Astrocyte of the cerebellum (primary cell): Measurements from ENCODE around the gene GNL2.

Experiments used
- DNase-seq: peaks from one replicate; pipeline ENCODE4 v3.0.0-alpha.2; 2011; ENCODE audit warnings: low read depth
- H3K4me3 ChIP-seq: 2 replicates; pipeline ENCODE4 v1.5.1; 2011; ENCODE audit warnings: mild to moderate bottlenecking, low read depth, low read length, moderate library complexity
- CTCF ChIP-seq: IDR thresholded peaks from 2 replicates; pipeline ENCODE4 v1.5.1; 2012; ENCODE audit warnings: low read length, low read depth, moderate library complexity, mild to moderate bottlenecking; ENCODE audit errors: missing control alignments
- in situ Hi-C: cut with HindIII; loops from 2 replicates; pipeline ENCODE4 v1.10.0; 2017; ENCODE audit warnings: low sequenced_read_pairs

Gene GNL2

GRCh38 chr1:37622131-37622530, 26.4 kb upstream of the GNL2 start:
- no peak for TF ChIP-seq CTCF
- DNase-seq: no peak
- in situ Hi-C loops: no loop called here
- no peak overlapping the region for H3K4me3 ChIP-seq

- H3K4me3 ChIP-seq: no peak overlapping the region
- no peak for TF ChIP-seq CTCF
- in situ Hi-C loops: no loop called here
- no peak for DNase-seq
These were observed 25.7 kb upstream of the GNL2 start for GRCh38 chr1:37621326-37621870.

GRCh38 chr1:37620707-37621106, 25.0 kb upstream of the GNL2 start:
- no peak for TF ChIP-seq CTCF
- in situ Hi-C loops: no loop called here
- DNase-seq: no peak
- no peak overlapping the region for H3K4me3 ChIP-seq

GRCh38 chr1:37616330-37616729, 20.6 kb upstream of the GNL2 start:
- TF ChIP-seq CTCF: no peak
- no peak for DNase-seq
- H3K4me3 ChIP-seq: no peak overlapping the region
- in situ Hi-C loops: no loop called here

DNA sequence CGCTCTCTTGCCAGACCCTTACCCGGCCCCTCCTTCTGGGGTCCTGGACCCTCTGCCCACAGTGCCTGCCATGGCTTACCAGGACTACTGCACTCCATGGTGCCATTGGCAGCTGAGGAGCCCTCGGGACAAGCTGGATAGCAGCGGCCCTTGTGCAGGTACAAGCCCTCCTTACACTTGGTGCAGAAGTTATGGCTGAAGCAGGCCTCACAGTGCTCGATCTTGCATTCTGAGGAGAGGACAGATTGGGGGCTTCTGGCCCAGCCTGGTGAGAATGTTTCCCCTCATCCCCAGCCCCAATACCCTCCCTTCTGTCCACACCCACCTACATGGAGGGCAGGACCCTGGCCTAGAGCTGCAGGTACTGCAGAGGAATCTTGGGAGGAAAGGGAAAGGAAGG, 18.4 kb upstream of the GNL2 start:
- no peak for DNase-seq
- H3K4me3 ChIP-seq: no peak overlapping the region
- in situ Hi-C loops: loop anchor here (5.0 kb wide), 1 partner anchor 48 kb away; no protein-coding TSS in a partner anchor
- TF ChIP-seq CTCF: no peak

GRCh38 chr1:37612186-37612585, 16.4 kb upstream of the GNL2 start:
- H3K4me3 ChIP-seq: no peak overlapping the region
- DNase-seq: no peak
- TF ChIP-seq CTCF: no peak
- in situ Hi-C loops: loop anchor here (5.0 kb wide), 1 partner anchor 50 kb away; no protein-coding TSS in a partner anchor
